OCI-LY1 (cell line): ENCODE measurements around the gene BMPR1A.

Experiments used
- CTCF ChIP-seq: fragments of 200-600 bp; sonication (generic), shearing (Covaris generic); IDR thresholded peaks from 2 replicates; pipeline ENCODE4 v1.5.1; 2017; ENCODE audit warnings: mild to moderate bottlenecking, antibody characterized with exemption, low read length, moderate library complexity, mixed read lengths
- EZH2 ChIP-seq: fragments of 200-600 bp; sonication (generic), shearing (Covaris generic); IDR thresholded peaks from 2 replicates; pipeline ENCODE4 v1.8.0; 2017; ENCODE audit warnings: borderline replicate concordance, mixed run types, mild to moderate bottlenecking, antibody characterized with exemption, low read length, moderate library complexity, mixed read lengths

GRCh38 chr10:86938260-86938659 lies 181.8 kb downstream of the BMPR1A start:
- TF ChIP-seq CTCF: no peak
- TF ChIP-seq EZH2: no peak
